OCI-LY1 (cell line): ENCODE measurements around the gene DBR1.

Source experiments
- CTCF ChIP-seq: fragments of 200-600 bp; sonication (generic), shearing (Covaris generic); IDR thresholded peaks from 2 replicates; pipeline ENCODE4 v1.5.1; 2017; ENCODE audit warnings: mild to moderate bottlenecking, antibody characterized with exemption, low read length, moderate library complexity, mixed read lengths
- EZH2 ChIP-seq: fragments of 200-600 bp; sonication (generic), shearing (Covaris generic); IDR thresholded peaks from 2 replicates; pipeline ENCODE4 v1.8.0; 2017; ENCODE audit warnings: borderline replicate concordance, mixed run types, mild to moderate bottlenecking, antibody characterized with exemption, low read length, moderate library complexity, mixed read lengths

GRCh38 chr3:138165061-138165460, 9.7 kb downstream of the DBR1 start:
- TF ChIP-seq CTCF (no peak), EZH2 (no peak)
